Hematopoietic multipotent progenitor cell treated with erythropoietin and hydrocortisone succinate and interleukin-3 and kit ligand, for 15 days (in vitro differentiated cells): ENCODE results near the gene CAGE1.
"Not testable (repeated sequence)": the region's sequence is repeated elsewhere in the genome, so short reads cannot be mapped to it uniquely, and the experiment has no call there.

Source experiments
- DNase-seq: peaks from one replicate; pipeline ENCODE4 v3.0.0-alpha.2; 2015; ENCODE audit warnings: low spot score

Gene CAGE1

GRCh38 chr6:7409740-7410139, 20.2 kb upstream of the CAGE1 start:
- DNase-seq: no peak

GRCh38 chr6:7406743-7407142, 17.2 kb upstream of the CAGE1 start:
- DNase-seq: no peak

- no peak for DNase-seq
These were observed 15.0 kb upstream of the CAGE1 start for GRCh38 chr6:7404546-7404945.

GRCh38 chr6:7402716-7403115, 13.2 kb upstream of the CAGE1 start:
- DNase-seq: no peak

GRCh38 chr6:7401075-7401474, 11.5 kb upstream of the CAGE1 start:
- no peak for DNase-seq

- no peak for DNase-seq
These were observed 2.9 kb upstream of the CAGE1 start for GRCh38 chr6:7392402-7392801.

GRCh38 chr6:7391151-7391550, 1.6 kb upstream of the CAGE1 start:
- no peak for DNase-seq

- DNase-seq: no peak
These were observed 810 bp upstream of the CAGE1 start for GRCh38 chr6:7390226-7390878.

GRCh38 chr6:7389162-7389450, 436 bp downstream of the CAGE1 start:
- DNase-seq: no peak

- DNase-seq: no peak
These were observed 8.4 kb downstream of the CAGE1 start for GRCh38 chr6:7381092-7381491.

- no peak for DNase-seq
These were observed 10.8 kb downstream of the CAGE1 start for GRCh38 chr6:7378740-7379139.

GRCh38 chr6:7377961-7378360, 11.6 kb downstream of the CAGE1 start:
- no peak for DNase-seq

GRCh38 chr6:7373739-7374138, 15.8 kb downstream of the CAGE1 start:
- no peak for DNase-seq

- DNase-seq: no peak
These were observed 22.1 kb downstream of the CAGE1 start for GRCh38 chr6:7367408-7367807.

- not testable (repeated sequence) for DNase-seq
These were observed 37.6 kb downstream of the CAGE1 start for GRCh38 chr6:7351916-7352315.

- not testable (repeated sequence) for DNase-seq
These were observed 39.0 kb downstream of the CAGE1 start for GRCh38 chr6:7350591-7350990.

GRCh38 chr6:7347551-7347997, 42.0 kb downstream of the CAGE1 start:
- DNase-seq: not testable (repeated sequence)

- DNase-seq: not testable (repeated sequence)
These were observed 44.6 kb downstream of the CAGE1 start for GRCh38 chr6:7344773-7345450.

- DNase-seq: no peak
These were observed 45.7 kb downstream of the CAGE1 start for GRCh38 chr6:7343546-7344475.

GRCh38 chr6:7341989-7342742, 47.4 kb downstream of the CAGE1 start:
- no peak for DNase-seq

GRCh38 chr6:7341271-7341670, 48.3 kb downstream of the CAGE1 start:
- no peak for DNase-seq
